HG02840 (cell line): Measurements from ENCODE around the gene CUL3.
"Not testable (repeated sequence)": the region's sequence is repeated elsewhere in the genome, so short reads cannot be mapped to it uniquely, and the experiment has no call there.

Experiments used
- ATAC-seq: cut with Tn5 transposase; IDR thresholded peaks from one replicate; pipeline ENCODE4 v1.9.1; 2021; ENCODE audit warnings: mild to moderate bottlenecking, moderate library complexity, moderate number of reproducible peaks; ENCODE audit not compliant: unreplicated experiment, low FRiP score

The CUL3 gene

GRCh38 chr2:224585211-224586088, at the start of gene CUL3:
Gene CUL3 (minus strand): TSS chr2:224585363. CDS start chr2:224585009, 354 bp downstream.
- ATAC-seq: peak; percentile 69

GRCh38 chr2:224630659-224631550, 45.7 kb upstream of the CUL3 start:
- ATAC-seq: no peak

GRCh38 chr2:224628416-224628815, 43.3 kb upstream of the CUL3 start:
- ATAC-seq: no peak

DNA sequence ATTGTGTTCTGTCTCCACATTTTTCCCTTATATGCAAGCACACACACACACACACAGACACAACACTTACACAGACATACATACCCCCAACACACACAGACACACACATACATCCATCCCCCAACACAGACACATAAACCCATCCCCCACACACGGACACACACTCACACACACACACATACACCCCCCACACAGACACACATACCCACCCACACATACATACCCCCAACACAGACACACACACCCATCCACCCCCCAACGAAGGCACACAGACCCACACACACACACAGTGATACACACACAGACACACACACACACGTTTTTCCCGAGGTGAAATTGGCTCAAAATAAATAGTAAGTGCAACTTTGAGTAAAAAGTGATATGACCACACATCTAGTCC, 41.6 kb upstream of the CUL3 start:
- no peak for ATAC-seq

GRCh38 chr2:224613543-224614286, 28.6 kb upstream of the CUL3 start:
- ATAC-seq: no peak

- no peak for ATAC-seq
Observed at GRCh38 chr2:224612578-224612977, 27.4 kb upstream of the CUL3 start.

GRCh38 chr2:224611938-224612337, 26.8 kb upstream of the CUL3 start:
- ATAC-seq: no peak

- no peak for ATAC-seq
Observed at GRCh38 chr2:224608104-224608503, 22.9 kb upstream of the CUL3 start.

GRCh38 chr2:224603746-224604500, 18.8 kb upstream of the CUL3 start:
- not testable (repeated sequence) for ATAC-seq

DNA sequence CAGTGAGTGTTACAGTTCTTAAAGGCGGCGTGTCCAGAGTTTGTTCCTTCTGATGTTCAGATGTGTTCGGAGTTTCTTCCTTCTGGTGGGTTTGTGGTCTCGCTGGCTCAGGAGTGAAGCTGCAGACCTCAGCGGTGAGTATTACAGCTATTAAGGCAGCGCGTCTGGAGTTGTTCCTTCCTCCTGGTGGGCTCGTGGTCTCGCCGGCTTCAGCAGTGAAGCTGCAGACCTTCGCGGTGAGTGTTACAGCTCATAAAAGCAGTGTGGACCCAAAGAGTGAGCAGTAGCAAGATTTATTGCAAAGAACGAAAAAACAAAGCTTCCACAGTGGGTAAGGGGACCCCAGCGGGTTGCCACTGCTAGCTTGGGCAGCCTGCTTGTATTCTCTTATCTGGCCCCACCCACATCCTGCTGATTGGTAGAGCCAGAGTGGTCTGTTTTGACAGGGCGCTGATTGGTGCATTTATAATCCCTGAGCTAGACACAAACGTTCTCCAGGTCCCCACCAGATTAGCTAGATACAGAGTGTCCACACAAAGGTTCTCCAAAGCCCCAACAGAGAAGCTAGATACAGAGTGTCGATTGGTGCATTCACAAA, 17.7 kb upstream of the CUL3 start:
- not testable (repeated sequence) for ATAC-seq

DNA sequence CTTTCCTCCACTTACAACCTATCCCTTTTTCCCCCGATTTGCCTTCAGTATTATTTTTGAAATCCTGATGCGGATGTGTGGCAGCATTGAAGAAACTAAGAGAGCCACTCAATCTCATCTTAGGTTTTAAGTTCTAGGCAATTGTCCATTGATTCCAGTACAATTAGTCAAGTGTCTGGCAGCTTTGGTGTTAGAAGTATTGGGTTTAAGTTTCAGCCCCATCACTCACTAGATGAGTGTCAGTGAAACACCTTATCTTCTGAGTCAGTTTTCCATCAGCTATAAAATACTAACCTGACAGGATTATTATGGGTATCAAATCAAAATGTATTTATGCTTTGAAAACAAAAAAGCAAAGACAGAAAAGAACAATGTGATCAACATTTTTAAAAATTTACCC, 16.8 kb upstream of the CUL3 start:
- ATAC-seq: no peak

- ATAC-seq: no peak
Observed at GRCh38 chr2:224598678-224599077, 13.5 kb upstream of the CUL3 start.

GRCh38 chr2:224596289-224596688, 11.1 kb upstream of the CUL3 start:
- no peak for ATAC-seq

- ATAC-seq: no peak
Observed at GRCh38 chr2:224595518-224595917, 10.4 kb upstream of the CUL3 start.

GRCh38 chr2:224594840-224595239, 9.7 kb upstream of the CUL3 start:
- no peak for ATAC-seq

DNA sequence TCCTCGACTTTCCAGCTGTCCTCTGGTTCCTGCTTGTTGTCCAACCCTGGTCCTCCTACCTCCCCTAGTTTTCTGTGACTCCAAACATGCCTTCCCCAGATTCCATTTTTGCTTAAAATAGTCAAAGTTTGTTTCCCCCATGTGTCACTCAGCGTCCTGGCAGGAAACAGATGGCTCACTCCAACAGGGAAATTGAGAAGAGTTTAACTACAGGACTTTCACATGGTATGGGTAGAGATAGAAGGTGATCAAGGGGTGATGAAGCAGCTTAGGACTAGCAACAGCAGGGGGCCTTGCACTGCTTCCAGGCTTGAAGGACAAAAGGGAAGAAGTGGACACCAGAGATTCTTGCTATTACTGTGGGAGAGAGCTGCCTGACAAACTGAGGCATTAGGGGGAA, 6.1 kb upstream of the CUL3 start:
- ATAC-seq: no peak

DNA sequence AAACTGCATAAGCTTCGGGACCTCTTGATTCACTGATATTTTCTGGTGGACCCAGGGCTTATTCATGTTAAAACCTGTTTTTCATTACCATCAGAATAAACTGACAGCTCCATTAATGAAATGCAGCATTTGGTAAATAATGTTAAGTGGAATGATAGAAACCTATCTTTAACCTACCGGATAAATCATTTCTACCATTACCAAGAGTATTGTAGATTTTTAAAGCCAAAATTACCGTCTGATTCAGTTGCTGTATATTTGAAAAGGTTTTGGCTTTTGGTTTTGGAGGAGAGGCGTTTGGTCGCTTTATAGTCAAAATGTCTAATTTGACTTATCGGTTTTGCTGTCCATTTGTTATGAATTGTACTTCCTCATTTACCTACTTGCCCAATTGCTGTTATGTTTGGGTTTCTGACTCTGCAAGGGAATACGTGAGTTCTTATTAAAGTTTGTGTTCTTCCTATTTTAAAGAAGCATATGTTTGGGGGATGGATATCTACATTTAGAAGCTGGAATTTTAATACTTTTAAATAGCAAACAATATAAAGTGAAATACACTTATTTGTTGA, 1.0 kb upstream of the CUL3 start:
- no peak for ATAC-seq

- ATAC-seq: peak; percentile 35
Observed at GRCh38 chr2:224584785-224585210, 365 bp downstream of the CUL3 start.

DNA sequence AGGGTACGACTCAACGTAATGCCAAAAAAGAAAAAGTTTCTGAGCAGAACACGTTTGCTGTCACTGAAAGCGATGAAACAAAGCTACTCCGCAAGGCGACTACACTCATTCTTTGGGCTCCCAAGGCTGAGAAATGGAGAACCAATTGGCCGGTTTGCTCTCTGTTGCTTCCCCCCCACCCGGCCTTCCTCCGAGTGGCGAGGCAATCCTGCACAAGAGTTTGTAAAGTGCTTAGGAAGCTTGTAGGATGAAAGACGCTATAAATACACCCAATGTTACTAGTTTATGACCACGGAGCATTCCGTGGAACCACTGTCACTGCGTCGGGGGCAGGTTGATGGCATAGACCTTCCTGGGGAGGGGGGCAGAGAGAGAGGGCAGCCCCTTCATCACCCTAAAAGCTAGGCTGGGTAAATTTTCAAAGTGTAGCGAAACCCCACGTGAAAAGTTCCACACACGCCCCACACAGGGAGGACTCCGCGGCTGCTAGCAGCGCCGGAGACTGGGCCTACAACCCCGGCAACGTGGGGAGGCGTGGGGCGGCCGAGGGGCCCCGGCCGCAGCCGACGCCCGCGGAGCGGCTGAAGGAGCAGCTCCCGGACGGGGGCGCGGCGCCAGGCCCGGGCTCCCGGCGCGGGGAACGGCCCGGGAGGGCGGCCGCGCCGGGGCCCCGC, 915 bp downstream of the CUL3 start:
- no peak for ATAC-seq
